GM19035 (cell line): ENCODE results near the gene PRIMA1.
"Not testable (repeated sequence)": the region's sequence is repeated elsewhere in the genome, so short reads cannot be mapped to it uniquely, and the experiment has no call there.

Source experiments
- ATAC-seq: cut with Tn5 transposase; IDR thresholded peaks from one replicate; pipeline ENCODE4 v1.9.1; 2021; ENCODE audit not compliant: unreplicated experiment

PRIMA1 gene

GRCh38 chr14:93788293-93788542 lies at the start of gene PRIMA1:
Gene PRIMA1, minus strand, starts transcription at chr14:93788485. Its CDS starts 767 bp downstream, at chr14:93787718.
- no peak for ATAC-seq

GRCh38 chr14:93834699-93835371 lies 46.5 kb upstream of the PRIMA1 start:
- no peak for ATAC-seq

GRCh38 chr14:93832665-93833064 lies 44.4 kb upstream of the PRIMA1 start:
- ATAC-seq, result no peak

- ATAC-seq, result no peak
These were observed 43.8 kb upstream of the PRIMA1 start for GRCh38 chr14:93832081-93832480.

- ATAC-seq, result no peak
These were observed 42.6 kb upstream of the PRIMA1 start for GRCh38 chr14:93830753-93831461.

GRCh38 chr14:93829839-93830481 lies 41.7 kb upstream of the PRIMA1 start:
- no peak for ATAC-seq

- no peak for ATAC-seq
These were observed 36.9 kb upstream of the PRIMA1 start for GRCh38 chr14:93825235-93825553.

GRCh38 chr14:93824518-93825234 lies 36.4 kb upstream of the PRIMA1 start:
- ATAC-seq, result no peak

GRCh38 chr14:93824076-93824475 lies 35.8 kb upstream of the PRIMA1 start:
- no peak for ATAC-seq

- ATAC-seq, result no peak
These were observed 32.8 kb upstream of the PRIMA1 start for GRCh38 chr14:93821051-93821450.

GRCh38 chr14:93818857-93819256 lies 30.6 kb upstream of the PRIMA1 start:
- ATAC-seq, result no peak

GRCh38 chr14:93811676-93812075 lies 23.4 kb upstream of the PRIMA1 start:
- no peak for ATAC-seq

- no peak for ATAC-seq
These were observed 22.7 kb upstream of the PRIMA1 start for GRCh38 chr14:93811020-93811419.

GRCh38 chr14:93809491-93810420 lies 21.5 kb upstream of the PRIMA1 start:
- ATAC-seq, result not testable (repeated sequence)

GRCh38 chr14:93804654-93805053 lies 16.4 kb upstream of the PRIMA1 start:
- no peak for ATAC-seq

GRCh38 chr14:93803408-93804318 lies 15.4 kb upstream of the PRIMA1 start:
- no peak for ATAC-seq

- no peak for ATAC-seq
These were observed 12.0 kb upstream of the PRIMA1 start for GRCh38 chr14:93799989-93800921.

GRCh38 chr14:93799617-93799988 lies 11.3 kb upstream of the PRIMA1 start:
- ATAC-seq, result no peak

- ATAC-seq, result no peak
These were observed 9.3 kb upstream of the PRIMA1 start for GRCh38 chr14:93797536-93797935.
